Activated naive CD4-positive, alpha-beta T cell treated with anti-CD3 and anti-CD28 coated beads for 36 hours (primary cell): Measurements from ENCODE around the gene SLC35E4. TPM values are rescaled to one million over a fixed set of nuclear protein-coding genes. Genes with fewer than 3 reads are reported as not detected.
"Not testable (repeated sequence)": the region's sequence is repeated elsewhere in the genome, so short reads cannot be mapped to it uniquely, and the experiment has no call there.

Source experiments
- CTCF ChIA-PET: fragments of 350-600 bp; sonication (Branson Sonifier 250); formaldehyde crosslinking; loops from one replicate; lab custom pipeline; 2021; ENCODE audit warnings: antibody characterized with exemption; lab: Charles Lee
- DNase-seq: peaks from one replicate; pipeline ENCODE4 v3.0.0-alpha.2; 2020
- H3K27ac Mint-ChIP-seq: one replicate; pipeline ENCODE4 v1.8.0; 2021; ENCODE audit warnings: mild to moderate bottlenecking, mixed read lengths
- H3K27me3 Mint-ChIP-seq: one replicate; pipeline ENCODE4 v1.8.0; 2021; ENCODE audit warnings: low read depth, mixed read lengths
- H3K36me3 Mint-ChIP-seq: one replicate; pipeline ENCODE4 v1.8.0; 2021; ENCODE audit warnings: low read depth, mixed read lengths
- H3K4me1 Mint-ChIP-seq: one replicate; pipeline ENCODE4 v1.8.0; 2021; ENCODE audit warnings: low read depth, mixed read lengths
- H3K4me3 Mint-ChIP-seq: one replicate; pipeline ENCODE4 v1.8.0; 2021; ENCODE audit warnings: mild to moderate bottlenecking, moderate library complexity, mixed read lengths
- H3K9me3 Mint-ChIP-seq: one replicate; pipeline ENCODE4 v1.8.0; 2021; ENCODE audit warnings: mixed read lengths
- intact Hi-C: fragments of 100-400 bp; cut with micrococcal nuclease; formaldehyde crosslinking; loops from one replicate; pipeline ENCODE4 v1.15.1; 2023
- total RNA-seq, 2 experiments: library from RNA; stranded (reverse); gene quantifications; one replicate each; pipeline ENCODE4 v1.2.3, GENCODE V29; 2021

SLC35E4 gene
- total RNA-seq: 1 to 10 TPM; 2.2 TPM

GRCh38 chr22:30635273-30636225 lies at the start of gene SLC35E4:
TSS of gene SLC35E4 (plus strand) at chr22:30635781. CDS start at chr22:30636451, 670 bp downstream.
- peak; percentile 97 for DNase-seq
- peak within 1 kb of the TSS; percentile 78 for H3K4me3 Mint-ChIP-seq
- intact Hi-C loops: loop anchor here (1.0 to 2.0 kb wide), 7 partner anchors 9 to 447 kb away; partner anchors contain the start of genes DUSP18, OSBP2 and TCN2
- CTCF ChIA-PET: interaction anchor here (0.5 to 3.9 kb wide), 25 partner anchors 8 to 635 kb away, joined by 3 to 156 read pairs (median 5); partner anchors contain the start of gene TCN2
- H3K36me3 Mint-ChIP-seq: peaks cover 9% of the 10 kb centered on the region
- H3K9me3 Mint-ChIP-seq: no peaks in the 10 kb centered on the region
- H3K4me1 Mint-ChIP-seq: peaks cover 19% of the 10 kb centered on the region
- H3K27me3 Mint-ChIP-seq: no peaks in the 10 kb centered on the region
- peak within 1 kb of the TSS; percentile 67 for H3K27ac Mint-ChIP-seq

- H3K36me3 Mint-ChIP-seq: peaks cover 52% of the 10 kb centered on the region
- CTCF ChIA-PET: no interaction called here
Measured at GRCh38 chr22:30586414-30586813, 49.2 kb upstream of the SLC35E4 start.

GRCh38 chr22:30591191-30591587 lies 44.4 kb upstream of the SLC35E4 start:
- no peak overlapping the region for H3K27ac Mint-ChIP-seq
- H3K27me3 Mint-ChIP-seq: no peaks in the 10 kb centered on the region
- H3K4me3 Mint-ChIP-seq: no peak overlapping the region
- intact Hi-C loops: loop anchor here (1.0 to 5.0 kb wide), 4 partner anchors 154 to 378 kb away; partner anchors contain the start of genes CCDC157, OSM, SF3A1 and TUG1
- no peak for DNase-seq
- CTCF ChIA-PET: interaction anchor here (0.6 to 2.2 kb wide), 7 partner anchors 11 to 443 kb away, joined by 3 to 9 read pairs (median 3); no protein-coding TSS in a partner anchor
- H3K36me3 Mint-ChIP-seq: peaks cover 27% of the 10 kb centered on the region
- H3K9me3 Mint-ChIP-seq: no peaks in the 10 kb centered on the region
- H3K4me1 Mint-ChIP-seq: peaks cover 11% of the 10 kb centered on the region

More at GRCh38 chr22:30586414-30586813, 49.2 kb upstream of the SLC35E4 start:
- intact Hi-C loops: no loop called here
- Mint-ChIP-seq H3K4me1 (peaks cover 11% of the 10 kb centered on the region), H3K4me3 (no peak overlapping the region), H3K27me3 (no peaks in the 10 kb centered on the region), H3K27ac (no peak overlapping the region), H3K9me3 (no peaks in the 10 kb centered on the region)
- DNase-seq: no peak

- CTCF ChIA-PET: interaction anchor here (0.5 to 2.2 kb wide), 9 partner anchors 10 to 443 kb away, joined by 3 to 9 read pairs (median 3); no protein-coding TSS in a partner anchor
- intact Hi-C loops: loop anchor here (1.0 to 5.0 kb wide), 7 partner anchors 15 to 378 kb away; partner anchors contain the start of genes CCDC157, OSM, SF3A1 and SLC35E4
- DNase-seq: peak; percentile 96
- peaks cover 23% of the 10 kb centered on the region for H3K36me3 Mint-ChIP-seq
- H3K9me3 Mint-ChIP-seq: no peaks in the 10 kb centered on the region
- H3K4me1 Mint-ChIP-seq: peaks cover 11% of the 10 kb centered on the region
- H3K27ac Mint-ChIP-seq: no peak within 1 kb of the TSS
- H3K27me3 Mint-ChIP-seq: no peaks in the 10 kb centered on the region
- no peak within 1 kb of the TSS for H3K4me3 Mint-ChIP-seq
Measured at GRCh38 chr22:30591588-30592359, 43.8 kb upstream of the SLC35E4 start, which contains the start of gene PES1. TSS of gene PES1 (minus strand) at chr22:30591910. CDS start at chr22:30591833, 77 bp downstream.

- intact Hi-C loops: loop anchor here (1.0 to 5.0 kb wide), 6 partner anchors 14 to 325 kb away; partner anchors contain the start of genes CCDC157, OSM, SF3A1 and SLC35E4
- CTCF ChIA-PET: interaction anchor here (0.5 to 1.3 kb wide), 5 partner anchors 12 to 384 kb away, joined by 3 to 4 read pairs (median 3); no protein-coding TSS in a partner anchor
- peaks cover 11% of the 10 kb centered on the region for H3K4me1 Mint-ChIP-seq
- not testable (repeated sequence) for H3K9me3 Mint-ChIP-seq, H3K27ac Mint-ChIP-seq, H3K4me3 Mint-ChIP-seq, DNase-seq, H3K27me3 Mint-ChIP-seq
- peaks cover 19% of the 10 kb centered on the region for H3K36me3 Mint-ChIP-seq
Measured at GRCh38 chr22:30592360-30592713, 43.2 kb upstream of the SLC35E4 start.

- no peaks in the 10 kb centered on the region for H3K4me1 Mint-ChIP-seq
- H3K36me3 Mint-ChIP-seq: no peaks in the 10 kb centered on the region
- CTCF ChIA-PET: interaction anchor here (0.7 to 1.0 kb wide), 2 partner anchors 8 to 139 kb away, joined by 3 read pairs; no protein-coding TSS in a partner anchor
- intact Hi-C loops: no loop called here
- no peaks in the 10 kb centered on the region for H3K9me3 Mint-ChIP-seq
- H3K4me3 Mint-ChIP-seq: no peak overlapping the region
- H3K27ac Mint-ChIP-seq: no peak overlapping the region
- DNase-seq: no peak
- H3K27me3 Mint-ChIP-seq: no peaks in the 10 kb centered on the region
Measured at GRCh38 chr22:30596199-30596598, 39.4 kb upstream of the SLC35E4 start.

GRCh38 chr22:30596886-30597285 lies 38.7 kb upstream of the SLC35E4 start:
- no peak overlapping the region for H3K27ac Mint-ChIP-seq
- no peak for DNase-seq
- H3K4me1 Mint-ChIP-seq: peaks cover under 1% of the 10 kb centered on the region
- H3K9me3 Mint-ChIP-seq: peaks cover under 1% of the 10 kb centered on the region
- intact Hi-C loops: no loop called here
- H3K27me3 Mint-ChIP-seq: no peaks in the 10 kb centered on the region
- no peak overlapping the region for H3K4me3 Mint-ChIP-seq
- no peaks in the 10 kb centered on the region for H3K36me3 Mint-ChIP-seq
- CTCF ChIA-PET: no interaction called here

- CTCF ChIA-PET: interaction anchor here (0.7 kb wide), 1 partner anchor 196 kb away, joined by 3 read pairs; no protein-coding TSS in a partner anchor
- intact Hi-C loops: no loop called here
- no peak for DNase-seq
- Mint-ChIP-seq H3K27me3 (no peaks in the 10 kb centered on the region), H3K27ac (no peak overlapping the region), H3K9me3 (peaks cover 1% of the 10 kb centered on the region), H3K4me3 (no peak overlapping the region), H3K4me1 (peaks cover 2% of the 10 kb centered on the region), H3K36me3 (no peaks in the 10 kb centered on the region)
Measured at GRCh38 chr22:30598986-30599385, 36.6 kb upstream of the SLC35E4 start.

- DNase-seq: no peak
- CTCF ChIA-PET: interaction anchor here (0.6 to 1.7 kb wide), 7 partner anchors 12 to 760 kb away, joined by 3 to 6 read pairs (median 4); no protein-coding TSS in a partner anchor
- Mint-ChIP-seq H3K4me3 (no peak overlapping the region), H3K9me3 (peaks cover 1% of the 10 kb centered on the region), H3K27me3 (no peaks in the 10 kb centered on the region), H3K36me3 (no peaks in the 10 kb centered on the region), H3K27ac (no peak overlapping the region), H3K4me1 (peaks cover 6% of the 10 kb centered on the region)
- intact Hi-C loops: loop anchor here (10.0 kb wide), 1 partner anchor 286 kb away; no protein-coding TSS in a partner anchor
Measured at GRCh38 chr22:30600921-30601320, 34.7 kb upstream of the SLC35E4 start.

GRCh38 chr22:30601464-30601863 lies 34.1 kb upstream of the SLC35E4 start:
- H3K9me3 Mint-ChIP-seq: peaks cover 1% of the 10 kb centered on the region
- no peaks in the 10 kb centered on the region for H3K27me3 Mint-ChIP-seq
- H3K4me1 Mint-ChIP-seq: peaks cover 9% of the 10 kb centered on the region
- no peaks in the 10 kb centered on the region for H3K36me3 Mint-ChIP-seq
- no peak overlapping the region for H3K27ac Mint-ChIP-seq
- CTCF ChIA-PET: interaction anchor here (0.6 to 1.7 kb wide), 8 partner anchors 10 to 760 kb away, joined by 3 to 6 read pairs (median 4); partner anchors contain the start of gene PES1
- H3K4me3 Mint-ChIP-seq: no peak overlapping the region
- intact Hi-C loops: loop anchor here (10.0 kb wide), 1 partner anchor 287 kb away; no protein-coding TSS in a partner anchor
- DNase-seq: no peak

GRCh38 chr22:30602049-30602448 lies 33.5 kb upstream of the SLC35E4 start:
- H3K4me3 Mint-ChIP-seq: no peak overlapping the region
- intact Hi-C loops: loop anchor here (2.0 to 10.0 kb wide), 2 partner anchors 211 to 287 kb away; no protein-coding TSS in a partner anchor

More at GRCh38 chr22:30602049-30602448, 33.5 kb upstream of the SLC35E4 start:
- CTCF ChIA-PET: interaction anchor here (0.7 to 1.7 kb wide), 4 partner anchors 11 to 210 kb away, joined by 3 to 4 read pairs (median 3); partner anchors contain the start of gene PES1
- DNase-seq: peak; percentile 26
- Mint-ChIP-seq H3K27me3 (no peaks in the 10 kb centered on the region), H3K9me3 (peaks cover 1% of the 10 kb centered on the region), H3K4me1 (peaks cover 13% of the 10 kb centered on the region), H3K36me3 (no peaks in the 10 kb centered on the region), H3K27ac (no peak overlapping the region)
